Limb (tissue), 2 donors: ENCODE measurements around the gene ENO1.
"Not testable (repeated sequence)": the region's sequence is repeated elsewhere in the genome, so short reads cannot be mapped to it uniquely, and the experiment has no call there.

Source experiments
- DNase-seq, 2 donors: peaks; one replicate each; pipeline ENCODE4 v3.0.0-alpha.2; 2016; ENCODE audit errors: extremely low spot score in 2 of 2

The ENO1 gene

GRCh38 chr1:8878448-8878697, at the start of gene ENO1:
Gene ENO1, minus strand, starts transcription at chr1:8878686. Its CDS starts 3,778 bp downstream, at chr1:8874908.
- no peak for DNase-seq

GRCh38 chr1:8926707-8927694, 48.5 kb upstream of the ENO1 start:
- no peak for DNase-seq

DNA sequence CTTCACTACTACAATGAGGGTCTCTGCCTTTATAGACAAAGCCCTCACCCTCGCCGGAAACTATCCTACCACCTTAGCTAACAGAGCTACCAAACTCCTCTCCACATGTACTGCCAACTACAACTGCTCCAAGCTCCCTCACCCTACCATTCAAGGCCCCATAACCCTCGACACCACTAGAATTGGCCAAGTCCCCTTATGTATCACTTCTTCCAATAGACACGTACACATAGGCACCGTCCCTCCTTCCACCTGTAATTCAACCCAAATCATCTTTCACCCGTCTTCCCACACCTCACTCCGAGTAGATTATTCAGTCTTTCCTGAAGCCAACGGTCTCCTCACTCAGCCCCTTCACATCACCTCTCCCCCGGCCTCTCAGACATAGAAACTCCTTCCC, 47.5 kb upstream of the ENO1 start:
- no peak for DNase-seq

DNA sequence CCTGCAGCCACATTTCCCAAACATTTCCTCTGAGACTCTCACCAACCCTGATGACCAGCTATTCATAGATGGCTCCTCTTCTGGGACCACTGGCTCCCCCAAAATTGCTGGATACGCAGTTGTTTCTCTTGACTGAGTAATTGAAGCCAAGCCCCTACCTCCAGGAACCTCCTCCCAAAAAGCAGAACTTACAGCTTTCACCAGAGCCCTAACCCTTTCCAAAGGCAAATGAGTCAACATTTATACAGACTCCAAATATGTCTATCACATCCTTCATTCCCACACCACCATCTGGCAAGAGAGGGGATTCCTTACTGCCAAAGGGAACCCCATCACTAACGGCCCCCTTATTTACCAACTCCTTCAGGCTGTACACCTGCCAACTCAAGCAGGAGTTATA, 46.9 kb upstream of the ENO1 start:
- no peak for DNase-seq

DNA sequence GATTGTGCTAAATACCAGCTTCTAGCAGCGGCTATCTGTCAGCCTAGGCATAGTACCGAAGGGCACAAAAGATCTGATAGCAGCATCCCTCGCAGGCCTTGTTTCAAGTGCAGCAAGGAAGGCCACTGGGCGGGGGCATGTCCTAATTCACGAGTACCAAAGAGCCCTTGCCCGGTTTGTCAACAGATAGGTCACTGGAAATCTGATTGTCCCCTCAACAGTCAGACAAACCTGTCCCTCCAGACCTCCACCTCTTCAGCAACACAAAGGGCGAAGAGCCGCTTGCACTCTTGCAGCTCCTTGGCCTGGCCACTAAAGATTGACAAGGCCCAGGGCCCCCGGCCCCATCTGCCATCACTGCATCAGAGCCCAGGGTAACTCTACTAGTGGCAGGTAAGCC, 44.5 kb upstream of the ENO1 start:
- no peak for DNase-seq

DNA sequence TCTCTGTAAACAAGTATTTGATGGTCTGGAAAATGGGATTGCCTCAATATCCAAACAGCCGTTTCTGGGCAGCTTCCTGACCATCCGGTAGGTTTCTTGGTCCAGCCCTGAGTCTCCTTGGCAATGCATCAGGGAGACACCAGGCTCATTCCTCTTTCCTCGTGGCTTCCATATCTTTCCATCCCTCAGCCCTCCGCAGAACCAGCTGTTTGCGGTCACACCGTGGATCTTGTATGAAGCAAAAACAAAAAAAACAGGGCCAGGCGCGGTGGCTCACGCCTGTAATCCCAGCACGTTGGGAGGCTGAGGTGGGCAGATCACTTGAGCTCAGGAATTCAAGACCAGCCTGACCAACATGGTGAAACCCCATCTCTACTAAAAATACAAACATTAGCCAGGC, 39.0 kb upstream of the ENO1 start:
- DNase-seq: not testable (repeated sequence)

- no peak for DNase-seq
Measured at GRCh38 chr1:8915446-8915845, 37.0 kb upstream of the ENO1 start.

DNA sequence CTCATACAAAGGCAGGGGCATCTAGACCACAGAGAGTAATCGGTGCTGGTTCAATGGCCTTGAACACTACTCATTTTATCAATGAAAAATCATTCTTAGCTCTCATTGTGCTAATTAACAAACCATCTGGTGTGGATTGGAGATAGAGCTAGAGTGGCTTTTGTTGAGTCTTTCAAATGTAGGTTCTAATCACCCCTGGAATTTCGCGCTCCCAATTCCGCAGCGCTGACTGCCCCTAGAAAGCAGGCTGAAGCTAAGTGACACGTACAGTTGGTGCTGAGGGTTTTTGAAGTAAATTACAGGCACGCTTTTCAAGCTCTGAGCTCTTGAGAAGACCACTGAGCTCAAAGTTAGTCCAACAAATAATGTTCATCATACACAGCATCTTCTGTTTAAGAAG, 36.0 kb upstream of the ENO1 start:
- no peak for DNase-seq

DNA sequence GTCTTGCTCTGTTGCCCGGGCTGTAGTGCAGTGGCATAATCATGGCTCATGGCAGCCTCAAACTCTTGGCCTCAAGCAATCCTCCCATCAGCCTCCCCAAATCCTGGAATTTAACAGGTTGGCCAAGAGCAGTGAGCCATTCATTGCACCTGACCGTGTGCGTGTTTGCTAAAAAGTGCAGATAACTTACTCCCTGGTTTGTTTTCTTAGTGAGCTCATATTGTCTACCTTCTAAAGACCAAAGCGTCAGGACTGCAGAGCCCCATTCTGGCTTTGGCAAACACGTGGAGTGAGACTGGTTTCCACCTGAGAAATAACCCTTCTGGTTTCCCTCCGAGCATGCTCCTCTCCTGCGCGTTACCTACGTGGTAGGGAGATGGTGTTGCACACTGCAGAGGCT, 35.0 kb upstream of the ENO1 start:
- no peak for DNase-seq

- DNase-seq: no peak
Measured at GRCh38 chr1:8911416-8912309, 33.2 kb upstream of the ENO1 start.

GRCh38 chr1:8910914-8911313, 32.4 kb upstream of the ENO1 start:
- no peak for DNase-seq

DNA sequence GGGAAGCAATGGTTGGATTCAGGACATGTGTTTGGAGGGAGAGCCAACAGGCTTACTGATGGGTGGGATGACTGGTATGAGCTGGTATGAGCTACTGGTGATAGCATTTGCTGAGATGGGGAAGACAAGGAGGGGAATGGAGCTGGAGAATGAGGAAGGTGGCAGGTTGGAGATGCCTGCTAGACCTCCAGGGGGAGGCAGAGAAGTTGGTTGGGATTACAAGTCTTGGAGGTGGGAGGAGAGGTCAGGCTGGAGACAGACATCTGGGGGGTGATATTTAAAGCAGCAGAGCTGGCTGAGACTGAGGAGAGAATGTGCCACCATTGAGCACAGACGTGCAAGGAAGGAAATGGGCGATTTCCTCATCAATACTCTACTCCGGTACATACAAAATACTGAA, 31.8 kb upstream of the ENO1 start:
- no peak for DNase-seq

DNA sequence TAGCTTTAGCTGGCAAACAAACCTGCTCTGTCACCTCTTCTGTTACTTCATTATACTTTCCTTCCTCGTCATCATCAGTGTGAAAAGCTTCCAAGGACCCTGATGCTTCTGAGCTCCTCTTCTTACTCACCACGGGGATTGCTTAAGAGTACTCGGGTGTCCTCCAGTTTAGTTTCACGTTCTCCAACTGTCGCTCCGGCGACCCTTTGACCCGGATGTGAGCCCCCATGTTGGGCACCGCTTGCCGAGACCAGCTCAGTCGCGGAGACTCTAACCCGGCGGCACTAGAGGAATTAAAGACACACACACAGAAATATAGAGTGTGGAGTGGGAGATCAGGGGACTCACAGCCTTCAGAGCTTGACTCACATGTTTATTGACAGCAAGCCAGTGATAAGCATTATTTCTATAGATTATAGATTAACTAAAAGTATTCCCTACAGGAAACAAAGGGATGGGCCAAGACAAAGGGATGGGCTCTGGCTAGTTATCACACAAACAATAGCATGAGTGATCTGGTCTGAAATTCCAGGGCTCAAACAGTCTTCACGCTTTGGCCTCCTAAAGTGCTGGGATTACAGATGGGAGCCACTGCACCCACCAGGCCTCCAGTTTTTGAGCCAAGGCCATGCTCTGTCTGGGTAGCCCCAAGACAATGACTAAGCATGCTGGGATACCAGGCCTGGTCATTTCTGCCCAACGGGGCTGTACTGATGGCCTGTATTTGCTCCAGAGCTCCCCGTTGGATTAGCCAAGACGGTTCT, 30.1 kb upstream of the ENO1 start:
- DNase-seq: no peak

GRCh38 chr1:8905582-8906191, 27.2 kb upstream of the ENO1 start:
- DNase-seq: peak in 1 of 2 donors; percentile 49

- DNase-seq: peak in 1 of 2 donors; percentile 29
Measured at GRCh38 chr1:8903908-8904650, 25.6 kb upstream of the ENO1 start.

DNA sequence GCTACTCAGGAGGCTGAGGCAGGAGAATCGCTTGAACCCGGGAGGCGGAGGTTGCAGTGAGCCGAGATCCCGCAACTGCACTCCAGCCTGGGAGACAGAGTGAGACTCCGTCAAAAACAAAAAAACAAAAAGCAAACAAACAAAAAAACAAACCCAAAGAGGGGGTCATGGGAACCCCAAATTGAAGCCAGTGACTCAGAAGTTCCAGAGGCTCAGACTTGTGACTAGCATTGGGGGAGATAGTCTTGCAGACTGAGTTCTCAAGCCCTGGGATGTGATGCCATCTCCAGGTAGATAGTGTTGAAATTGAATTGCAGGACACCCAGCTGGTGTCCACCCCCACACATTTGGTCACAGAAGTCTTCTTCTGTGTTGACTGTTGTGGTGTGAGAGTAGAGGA, 24.9 kb upstream of the ENO1 start:
- DNase-seq: no peak

DNA sequence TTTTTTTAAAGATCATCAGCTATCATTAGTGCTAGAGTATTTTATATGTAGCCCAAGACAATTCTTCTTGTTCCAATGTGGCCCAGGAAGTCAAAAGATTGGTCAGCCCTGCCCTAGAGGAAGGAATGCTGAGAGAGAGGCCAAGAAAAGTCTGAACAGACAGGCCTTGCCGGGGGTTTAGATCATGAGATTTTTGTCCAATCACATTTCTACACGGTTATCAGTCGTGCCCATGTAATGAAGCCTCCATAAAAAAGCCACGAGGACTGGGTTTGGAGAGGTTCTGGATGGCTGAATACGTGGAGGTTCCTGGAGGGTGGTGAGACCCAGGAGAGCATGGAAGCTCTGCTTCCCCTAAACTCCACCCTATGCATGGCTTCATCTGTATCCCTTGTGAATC, 24.3 kb upstream of the ENO1 start:
- DNase-seq: no peak

- not testable (repeated sequence) for DNase-seq
Measured at GRCh38 chr1:8900684-8901083, 22.2 kb upstream of the ENO1 start.

GRCh38 chr1:8899046-8899445, 20.6 kb upstream of the ENO1 start:
- no peak for DNase-seq

DNA sequence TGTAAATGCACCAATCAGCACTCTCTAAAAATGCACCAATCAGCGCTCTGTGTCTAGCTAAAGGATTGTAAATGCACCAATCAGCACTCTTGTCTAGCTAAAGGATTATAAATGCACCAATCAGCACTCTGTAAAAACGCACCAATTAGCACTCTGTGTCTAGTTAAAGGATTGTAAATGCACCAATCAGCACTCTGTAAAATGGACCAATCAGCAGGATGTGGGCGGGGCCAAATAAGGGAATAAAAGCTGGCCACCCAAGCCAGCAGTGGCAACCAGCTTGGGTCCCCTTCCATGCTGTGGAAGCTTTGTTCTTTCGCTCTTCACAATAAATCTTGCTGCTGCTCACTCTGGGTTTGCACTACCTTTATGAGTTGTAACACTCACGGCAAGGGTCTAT, 19.9 kb upstream of the ENO1 start:
- DNase-seq: not testable (repeated sequence)

- not testable (repeated sequence) for DNase-seq
Measured at GRCh38 chr1:8897505-8897904, 19.0 kb upstream of the ENO1 start.
